GM23338 (cell line): ENCODE data around the gene LYSET. TPM values are rescaled to one million over a fixed set of nuclear protein-coding genes. Genes with fewer than 3 reads are reported as not detected.

Source experiments
- ATAC-seq: fragments of 200-7000 bp; cut with Tn5 transposase; 3 replicates; pipeline ENCODE4 v1.9.1; 2020
- DNase-seq: peaks from one replicate; pipeline ENCODE4 v3.0.0-alpha.2; 2015; ENCODE audit warnings: low spot score
- H2AFZ ChIP-seq: fragments of 200-600 bp; sonication (generic); 2 replicates; pipeline ENCODE4 v1.8.0; 2016; ENCODE audit warnings: antibody characterized with exemption, mild to moderate bottlenecking, moderate library complexity
- H3F3A ChIP-seq: fragments of 200-600 bp; sonication (generic); replicated peaks from 2 replicates; pipeline ENCODE4 v1.8.0; 2017; ENCODE audit warnings: antibody characterized with exemption, mixed run types, low read depth
- H3K27ac ChIP-seq: fragments of 200-600 bp; sonication (generic); 2 replicates; pipeline ENCODE4 v1.6.1; 2016; ENCODE audit warnings: low read depth
- H3K27me3 ChIP-seq: fragments of 200-600 bp; sonication (generic); 2 replicates; pipeline ENCODE4 v1.8.0; 2016; ENCODE audit warnings: mild to moderate bottlenecking, mixed run types, moderate library complexity; ENCODE audit not compliant: insufficient read depth
- H3K36me3 ChIP-seq: fragments of 200-600 bp; sonication (generic); 2 replicates; pipeline ENCODE4 v1.8.0; 2016; ENCODE audit warnings: mild to moderate bottlenecking; ENCODE audit not compliant: insufficient read depth
- H3K4me1 ChIP-seq: fragments of 200-600 bp; sonication (generic); 2 replicates; pipeline ENCODE4 v1.8.0; 2016; ENCODE audit warnings: mild to moderate bottlenecking, moderate library complexity; ENCODE audit not compliant: insufficient read depth
- H3K4me2 ChIP-seq: fragments of 200-600 bp; sonication (generic); 2 replicates; pipeline ENCODE4 v1.7.1; 2017; ENCODE audit warnings: mixed run types
- H3K4me3 ChIP-seq: fragments of 200-600 bp; sonication (generic); 2 replicates; pipeline ENCODE4 v1.6.1; 2016; ENCODE audit warnings: mixed run types
- H3K79me2 ChIP-seq: fragments of 200-600 bp; sonication (generic); replicated peaks from 2 replicates; pipeline ENCODE4 v1.8.0; 2017; ENCODE audit warnings: mild to moderate bottlenecking; ENCODE audit not compliant: insufficient read depth
- H3K9me2 ChIP-seq: fragments of 200-600 bp; sonication (generic); 2 replicates; pipeline ENCODE4 v1.8.0; 2017; ENCODE audit not compliant: insufficient read depth
- H4K20me1 ChIP-seq: fragments of 200-600 bp; sonication (generic); replicated peaks from 2 replicates; pipeline ENCODE4 v1.8.0; 2017; ENCODE audit warnings: mild to moderate bottlenecking; ENCODE audit not compliant: insufficient read depth
- H3K27ac Mint-ChIP-seq: 2 replicates; pipeline ENCODE4 v1.8.0; 2020; ENCODE audit warnings: inconsistent platforms, mild to moderate bottlenecking, moderate library complexity, mixed read lengths
- H3K27me3 Mint-ChIP-seq: 3 replicates; pipeline ENCODE4 v1.8.0; 2022; ENCODE audit warnings: low read depth, mild to moderate bottlenecking, moderate library complexity, mixed read lengths, inconsistent platforms; ENCODE audit not compliant: insufficient read depth, poor library complexity
- H3K36me3 Mint-ChIP-seq: 3 replicates; pipeline ENCODE4 v1.8.0; 2021; ENCODE audit warnings: low read depth, mild to moderate bottlenecking, inconsistent platforms, moderate library complexity, mixed read lengths
- H3K4me1 Mint-ChIP-seq: 3 replicates; pipeline ENCODE4 v1.8.0; 2020; ENCODE audit warnings: mild to moderate bottlenecking, inconsistent platforms, mixed read lengths
- H3K4me3 Mint-ChIP-seq: 3 replicates; pipeline ENCODE4 v1.8.0; 2021; ENCODE audit warnings: moderate library complexity, mild to moderate bottlenecking, inconsistent platforms, mixed read lengths
- H3K9me3 Mint-ChIP-seq: 3 replicates; pipeline ENCODE4 v1.8.0; 2020; ENCODE audit warnings: moderate library complexity, mild to moderate bottlenecking, inconsistent platforms, mixed read lengths
- ETS1 ChIP-seq: IDR thresholded peaks from 2 replicates; pipeline ENCODE4 v1.6.1; 2016; ENCODE audit warnings: antibody characterized with exemption
- EZH2phosphoT487 ChIP-seq: fragments of 200-600 bp; sonication (generic); IDR thresholded peaks from one replicate; pipeline ENCODE4 v1.8.1; 2018; ENCODE audit warnings: antibody characterized with exemption; ENCODE audit not compliant: unreplicated experiment
- NANOG ChIP-seq: IDR thresholded peaks from 2 replicates; pipeline ENCODE4 v1.6.1; 2016; ENCODE audit warnings: antibody characterized with exemption, borderline replicate concordance
- polyA plus RNA-seq: library from polyadenylated mRNA; unstranded; fragments of >200 nt; fragmentation: Nextera tagmentation; extraction: Ambion mirVana; gene quantifications from 2 replicates; pipeline ENCODE4 v1.2.1, GENCODE V29; 2016
- total RNA-seq: library from RNA; depleted of rRNA; stranded (reverse); fragments of >200 nt; shearing (Covaris generic); gene quantifications from 2 replicates; pipeline ENCODE4 v1.2.3, GENCODE V29; 2014
- TF ChIP-seq, protein P1 (sequence below): fragments of 250-450 bp; sonication (Bioruptor Pico); IDR thresholded peaks from 2 replicates; pipeline ENCODE4 v1.5.0; 2020; ENCODE audit warnings: mild to moderate bottlenecking, moderate library complexity

Gene LYSET
- total and polyA plus RNA-seq, 2 experiments from 2014 or later: 14.2 to 34.0 TPM

GRCh38 chr14:93142854-93143652, 42.1 kb upstream of the LYSET start:
- no peak overlapping the region for H3K27ac ChIP-seq
- peaks cover 2% of the 10 kb centered on the region for H3K27me3 Mint-ChIP-seq
- H3K27me3 ChIP-seq: no peaks in the 10 kb centered on the region
- no peaks in the 10 kb centered on the region for H3K79me2 ChIP-seq
- no peak for DNase-seq
- H3K9me2 ChIP-seq: no peaks in the 10 kb centered on the region
- peaks cover 3% of the 10 kb centered on the region; the same call in 2 of the 3 replicates for H3K4me1 Mint-ChIP-seq
- H3K27ac Mint-ChIP-seq: no peak overlapping the region
- no peak overlapping the region for H3K4me3 ChIP-seq
- H3K9me3 Mint-ChIP-seq: no peaks in the 10 kb centered on the region
- H3K4me3 Mint-ChIP-seq: no peak overlapping the region
- ATAC-seq: no peak
- H3F3A ChIP-seq: no peaks in the 10 kb centered on the region
- H3K36me3 ChIP-seq: no peaks in the 10 kb centered on the region
- no peaks in the 10 kb centered on the region for H3K4me1 ChIP-seq
- no peak overlapping the region for H2AFZ ChIP-seq
- no peaks in the 10 kb centered on the region for H3K36me3 Mint-ChIP-seq
- H3K4me2 ChIP-seq: no peak overlapping the region
- TF ChIP-seq, protein P1, sequence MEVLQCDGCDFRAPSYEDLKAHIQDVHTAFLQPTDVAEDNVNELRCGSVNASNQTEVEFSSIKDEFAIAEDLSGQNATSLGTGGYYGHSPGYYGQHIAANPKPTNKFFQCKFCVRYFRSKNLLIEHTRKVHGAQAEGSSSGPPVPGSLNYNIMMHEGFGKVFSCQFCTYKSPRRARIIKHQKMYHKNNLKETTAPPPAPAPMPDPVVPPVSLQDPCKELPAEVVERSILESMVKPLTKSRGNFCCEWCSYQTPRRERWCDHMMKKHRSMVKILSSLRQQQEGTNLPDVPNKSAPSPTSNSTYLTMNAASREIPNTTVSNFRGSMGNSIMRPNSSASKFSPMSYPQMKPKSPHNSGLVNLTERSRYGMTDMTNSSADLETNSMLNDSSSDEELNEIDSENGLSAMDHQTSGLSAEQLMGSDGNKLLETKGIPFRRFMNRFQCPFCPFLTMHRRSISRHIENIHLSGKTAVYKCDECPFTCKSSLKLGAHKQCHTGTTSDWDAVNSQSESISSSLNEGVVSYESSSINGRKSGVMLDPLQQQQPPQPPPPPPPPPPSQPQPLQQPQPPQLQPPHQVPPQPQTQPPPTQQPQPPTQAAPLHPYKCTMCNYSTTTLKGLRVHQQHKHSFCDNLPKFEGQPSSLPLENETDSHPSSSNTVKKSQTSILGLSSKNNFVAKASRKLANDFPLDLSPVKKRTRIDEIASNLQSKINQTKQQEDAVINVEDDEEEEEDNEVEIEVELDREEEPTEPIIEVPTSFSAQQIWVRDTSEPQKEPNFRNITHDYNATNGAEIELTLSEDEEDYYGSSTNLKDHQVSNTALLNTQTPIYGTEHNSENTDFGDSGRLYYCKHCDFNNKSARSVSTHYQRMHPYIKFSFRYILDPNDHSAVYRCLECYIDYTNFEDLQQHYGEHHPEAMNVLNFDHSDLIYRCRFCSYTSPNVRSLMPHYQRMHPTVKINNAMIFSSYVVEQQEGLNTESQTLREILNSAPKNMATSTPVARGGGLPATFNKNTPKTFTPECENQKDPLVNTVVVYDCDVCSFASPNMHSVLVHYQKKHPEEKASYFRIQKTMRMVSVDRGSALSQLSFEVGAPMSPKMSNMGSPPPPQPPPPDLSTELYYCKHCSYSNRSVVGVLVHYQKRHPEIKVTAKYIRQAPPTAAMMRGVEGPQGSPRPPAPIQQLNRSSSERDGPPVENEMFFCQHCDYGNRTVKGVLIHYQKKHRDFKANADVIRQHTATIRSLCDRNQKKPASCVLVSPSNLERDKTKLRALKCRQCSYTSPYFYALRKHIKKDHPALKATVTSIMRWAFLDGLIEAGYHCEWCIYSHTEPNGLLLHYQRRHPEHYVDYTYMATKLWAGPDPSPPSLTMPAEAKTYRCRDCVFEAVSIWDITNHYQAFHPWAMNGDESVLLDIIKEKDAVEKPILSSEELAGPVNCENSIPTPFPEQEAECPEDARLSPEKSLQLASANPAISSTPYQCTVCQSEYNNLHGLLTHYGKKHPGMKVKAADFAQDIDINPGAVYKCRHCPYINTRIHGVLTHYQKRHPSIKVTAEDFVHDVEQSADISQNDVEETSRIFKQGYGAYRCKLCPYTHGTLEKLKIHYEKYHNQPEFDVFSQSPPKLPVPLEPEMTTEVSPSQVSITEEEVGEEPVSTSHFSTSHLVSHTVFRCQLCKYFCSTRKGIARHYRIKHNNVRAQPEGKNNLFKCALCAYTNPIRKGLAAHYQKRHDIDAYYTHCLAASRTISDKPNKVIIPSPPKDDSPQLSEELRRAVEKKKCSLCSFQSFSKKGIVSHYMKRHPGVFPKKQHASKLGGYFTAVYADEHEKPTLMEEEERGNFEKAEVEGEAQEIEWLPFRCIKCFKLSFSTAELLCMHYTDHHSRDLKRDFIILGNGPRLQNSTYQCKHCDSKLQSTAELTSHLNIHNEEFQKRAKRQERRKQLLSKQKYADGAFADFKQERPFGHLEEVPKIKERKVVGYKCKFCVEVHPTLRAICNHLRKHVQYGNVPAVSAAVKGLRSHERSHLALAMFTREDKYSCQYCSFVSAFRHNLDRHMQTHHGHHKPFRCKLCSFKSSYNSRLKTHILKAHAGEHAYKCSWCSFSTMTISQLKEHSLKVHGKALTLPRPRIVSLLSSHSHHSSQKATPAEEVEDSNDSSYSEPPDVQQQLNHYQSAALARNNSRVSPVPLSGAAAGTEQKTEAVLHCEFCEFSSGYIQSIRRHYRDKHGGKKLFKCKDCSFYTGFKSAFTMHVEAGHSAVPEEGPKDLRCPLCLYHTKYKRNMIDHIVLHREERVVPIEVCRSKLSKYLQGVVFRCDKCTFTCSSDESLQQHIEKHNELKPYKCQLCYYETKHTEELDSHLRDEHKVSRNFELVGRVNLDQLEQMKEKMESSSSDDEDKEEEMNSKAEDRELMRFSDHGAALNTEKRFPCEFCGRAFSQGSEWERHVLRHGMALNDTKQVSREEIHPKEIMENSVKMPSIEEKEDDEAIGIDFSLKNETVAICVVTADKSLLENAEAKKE (CRISPR knock-in tag): no peak
- TF ChIP-seq NANOG (no peak), ETS1 (no peak), EZH2phosphoT487 (no peak)
- no peaks in the 10 kb centered on the region for H4K20me1 ChIP-seq
